BJ (cell line): Measurements from ENCODE around the gene GALNT2. TPM values are rescaled to one million over a fixed set of nuclear protein-coding genes. Genes with fewer than 3 reads are reported as not detected.

Experiments
- CTCF ChIA-PET: fragments of 350-600 bp; formaldehyde crosslinking; extraction: SDS; loops from one replicate; lab custom pipeline; 2021; ENCODE audit warnings: antibody characterized with exemption, inconsistent platforms; lab: Yijun Ruan, JAX
- POLR2A ChIA-PET: fragments of 300-600 bp; sonication (Branson Sonifier 250); formaldehyde crosslinking; extraction: SDS; loops from one replicate; lab custom pipeline; 2021; ENCODE audit warnings: antibody characterized with exemption; lab: Charles Lee
- DNase-seq: peaks from one replicate; pipeline ENCODE4 v3.0.0-alpha.2; 2011; ENCODE audit warnings: low read depth
- H3K27me3 ChIP-seq: 2 replicates; pipeline ENCODE4 v1.6.0; 2011; ENCODE audit warnings: low read length; ENCODE audit not compliant: control insufficient read depth, insufficient read depth
- H3K36me3 ChIP-seq: 2 replicates; pipeline ENCODE4 v1.5.1; 2011; ENCODE audit warnings: low read length; ENCODE audit not compliant: control insufficient read depth, insufficient read depth
- H3K4me3 ChIP-seq: 2 replicates; pipeline ENCODE4 v1.5.1; 2011; ENCODE audit warnings: low read depth, mild to moderate bottlenecking, control low read depth, low read length
- CTCF ChIP-seq: IDR thresholded peaks from 2 replicates; pipeline ENCODE4 v1.5.1; 2011; ENCODE audit warnings: low read depth, mild to moderate bottlenecking, control low read depth, inconsistent platforms, low read length, moderate library complexity; ENCODE audit not compliant: insufficient read depth
- polyA plus RNA-seq: library from polyadenylated mRNA; depleted of rRNA; stranded (reverse); fragments of >200 nt; gene quantifications from 2 replicates; pipeline ENCODE4 v1.2.3, GENCODE V29; 2011

Gene GALNT2
- polyA plus RNA-seq, 1 experiment: 90.9 TPM

GRCh38 chr1:230303069-230303468, 236.0 kb downstream of the GALNT2 start:
- no peak for DNase-seq
- CTCF ChIA-PET: interaction anchor here (1.2 kb wide), 1 partner anchor 642 kb away, joined by 4 read pairs; no protein-coding TSS in a partner anchor
- no peak overlapping the region for H3K4me3 ChIP-seq
- H3K27me3 ChIP-seq: no peaks in the 10 kb centered on the region
- POLR2A ChIA-PET: no interaction called here
- no peaks in the 10 kb centered on the region for H3K36me3 ChIP-seq
- no peak for TF ChIP-seq CTCF

- no peaks in the 10 kb centered on the region for H3K27me3 ChIP-seq
- ChIA-PET POLR2A (no interaction called here), CTCF (interaction anchor here (2.6 kb wide), 1 partner anchor 588 kb away, joined by 7 read pairs; no protein-coding TSS in a partner anchor)
- no peak for DNase-seq
- no peak overlapping the region for H3K4me3 ChIP-seq
- H3K36me3 ChIP-seq: no peaks in the 10 kb centered on the region
- TF ChIP-seq CTCF: no peak
Measured at GRCh38 chr1:230303822-230304221, 236.8 kb downstream of the GALNT2 start.

GRCh38 chr1:230306169-230306568, 239.1 kb downstream of the GALNT2 start:
- Histone ChIP-seq H3K27me3 (no peaks in the 10 kb centered on the region), H3K36me3 (no peaks in the 10 kb centered on the region), H3K4me3 (no peak overlapping the region)
- CTCF ChIA-PET: interaction anchor here (1.8 to 2.6 kb wide), 2 partner anchors 590 to 645 kb away, joined by 7 to 8 read pairs; no protein-coding TSS in a partner anchor
- DNase-seq: no peak
- TF ChIP-seq CTCF: no peak
- POLR2A ChIA-PET: no interaction called here

GRCh38 chr1:230307213-230307612, 240.2 kb downstream of the GALNT2 start:
- no peaks in the 10 kb centered on the region for H3K27me3 ChIP-seq
- POLR2A ChIA-PET: no interaction called here
- no peak for TF ChIP-seq CTCF
- no peak for DNase-seq
- no peaks in the 10 kb centered on the region for H3K36me3 ChIP-seq
- CTCF ChIA-PET: interaction anchor here (1.0 kb wide), 1 partner anchor 646 kb away, joined by 3 read pairs; no protein-coding TSS in a partner anchor
- no peak overlapping the region for H3K4me3 ChIP-seq

GRCh38 chr1:230308039-230308438, 241.0 kb downstream of the GALNT2 start:
- POLR2A ChIA-PET: no interaction called here
- no peaks in the 10 kb centered on the region for H3K36me3 ChIP-seq

More at GRCh38 chr1:230308039-230308438, 241.0 kb downstream of the GALNT2 start:
- no peak overlapping the region for H3K4me3 ChIP-seq
- TF ChIP-seq CTCF: no peak
- no peak for DNase-seq
- H3K27me3 ChIP-seq: no peaks in the 10 kb centered on the region
- CTCF ChIA-PET: interaction anchor here (1.0 kb wide), 1 partner anchor 647 kb away, joined by 3 read pairs; no protein-coding TSS in a partner anchor
